ENCODE data around the gene SYT6. TPM values are rescaled to one million over a fixed set of nuclear protein-coding genes. Genes with fewer than 3 reads are reported as not detected.

Gene SYT6
- total and polyA plus RNA-seq, 3 donors from 2014 or later, result 0.43 to 0.78 (median 0.71) TPM

DNA sequence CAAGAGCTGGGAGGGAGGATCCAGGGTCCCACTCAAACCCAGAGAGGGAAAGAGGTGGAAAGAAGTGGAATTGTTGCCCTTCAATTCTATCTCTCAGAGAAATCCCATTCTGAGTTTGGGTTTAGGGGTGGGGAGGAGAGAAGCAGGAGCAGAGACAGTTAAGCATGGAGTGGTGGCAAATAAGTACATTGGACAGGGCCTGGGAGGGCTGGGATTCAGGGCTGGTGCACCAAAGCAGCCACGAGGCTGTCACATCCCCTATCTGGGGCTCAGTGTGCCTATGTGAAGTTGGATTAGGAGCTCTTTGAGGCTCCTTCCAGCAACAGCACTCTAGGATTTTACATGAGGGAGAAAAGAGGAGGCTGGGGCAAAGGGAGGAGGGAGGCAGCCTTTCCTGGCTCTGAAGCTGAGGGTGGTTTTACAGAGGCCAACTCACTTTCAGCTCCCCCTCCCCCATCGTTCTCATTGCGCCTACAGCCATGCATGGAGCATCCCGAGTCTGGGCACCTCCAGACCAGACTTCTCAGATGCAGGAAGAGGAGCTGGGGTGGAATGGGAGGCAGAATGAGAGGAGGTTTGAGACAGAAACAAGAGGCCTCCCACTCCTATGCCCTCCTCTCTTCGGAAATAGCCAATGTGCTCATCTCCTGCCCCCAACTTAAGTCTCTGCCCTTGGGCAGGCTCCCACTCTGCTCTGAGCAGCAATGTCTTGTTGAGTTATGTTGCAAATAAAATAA lies 3.0 kb upstream of the SYT6 start:
- Histone ChIP-seq H3K4me3 (no peak overlapping the region), H3K27ac (no peak overlapping the region), H3K27me3 (no peaks in the 10 kb centered on the region), H3K4me1 (peaks cover 16% of the 10 kb centered on the region), H3K36me3 (ENCODE audit: low read depth, missing control alignments) (no peaks in the 10 kb centered on the region), H3K9me3 (no peaks in the 10 kb centered on the region)
- TF ChIP-seq POLR2A (IDR thresholded peaks at IDR 0.05), result no peak
- TF ChIP-seq, protein P1, sequence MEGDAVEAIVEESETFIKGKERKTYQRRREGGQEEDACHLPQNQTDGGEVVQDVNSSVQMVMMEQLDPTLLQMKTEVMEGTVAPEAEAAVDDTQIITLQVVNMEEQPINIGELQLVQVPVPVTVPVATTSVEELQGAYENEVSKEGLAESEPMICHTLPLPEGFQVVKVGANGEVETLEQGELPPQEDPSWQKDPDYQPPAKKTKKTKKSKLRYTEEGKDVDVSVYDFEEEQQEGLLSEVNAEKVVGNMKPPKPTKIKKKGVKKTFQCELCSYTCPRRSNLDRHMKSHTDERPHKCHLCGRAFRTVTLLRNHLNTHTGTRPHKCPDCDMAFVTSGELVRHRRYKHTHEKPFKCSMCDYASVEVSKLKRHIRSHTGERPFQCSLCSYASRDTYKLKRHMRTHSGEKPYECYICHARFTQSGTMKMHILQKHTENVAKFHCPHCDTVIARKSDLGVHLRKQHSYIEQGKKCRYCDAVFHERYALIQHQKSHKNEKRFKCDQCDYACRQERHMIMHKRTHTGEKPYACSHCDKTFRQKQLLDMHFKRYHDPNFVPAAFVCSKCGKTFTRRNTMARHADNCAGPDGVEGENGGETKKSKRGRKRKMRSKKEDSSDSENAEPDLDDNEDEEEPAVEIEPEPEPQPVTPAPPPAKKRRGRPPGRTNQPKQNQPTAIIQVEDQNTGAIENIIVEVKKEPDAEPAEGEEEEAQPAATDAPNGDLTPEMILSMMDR (IDR thresholded peaks at IDR 0.05), result no peak
- 53 to 60% methylated on average over 5 of the region's 5 CpGs for WGBS, 2 donors
- intact Hi-C loops (cut with DNase I; ENCODE audit: low total_unique reads), result no loop called here
- no peak for DNase-seq

DNA sequence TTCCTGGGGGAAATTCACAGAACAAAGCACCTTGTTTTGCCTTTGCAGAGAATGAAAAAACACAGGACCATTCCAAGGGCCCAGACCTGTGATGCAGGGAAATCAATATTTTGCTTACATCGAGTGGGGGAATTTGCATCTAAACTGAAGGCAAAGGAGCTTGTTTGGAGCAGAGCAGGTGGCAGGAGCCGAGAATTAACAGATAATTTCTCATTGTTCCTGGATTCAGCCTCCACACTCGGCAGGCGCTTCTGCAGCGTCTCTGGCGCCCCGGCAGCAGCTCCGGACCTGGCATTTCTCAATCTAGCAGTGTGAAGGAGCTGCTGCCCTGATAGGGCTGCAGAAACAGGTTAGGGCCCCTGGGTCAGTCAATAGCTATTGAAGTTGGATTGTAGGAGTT lies 2.0 kb upstream of the SYT6 start:
- no peaks in the 10 kb centered on the region for H3K9me3 ChIP-seq
- no peaks in the 10 kb centered on the region for H3K36me3 ChIP-seq (ENCODE audit: low read depth, missing control alignments)
- no peaks in the 10 kb centered on the region for H3K27me3 ChIP-seq
- no peak for DNase-seq
- no peak overlapping the region for H3K4me3 ChIP-seq
- TF ChIP-seq, protein P1 (IDR thresholded peaks at IDR 0.05), result no peak
- TF ChIP-seq POLR2A (IDR thresholded peaks at IDR 0.05), result no peak
- 70% methylated on average over 8 of the region's 8 CpGs for WGBS, 2 donors
- intact Hi-C loops (cut with DNase I; ENCODE audit: low total_unique reads), result no loop called here
- H3K4me1 ChIP-seq, result peaks cover 16% of the 10 kb centered on the region
- H3K27ac ChIP-seq, result no peak overlapping the region

DNA sequence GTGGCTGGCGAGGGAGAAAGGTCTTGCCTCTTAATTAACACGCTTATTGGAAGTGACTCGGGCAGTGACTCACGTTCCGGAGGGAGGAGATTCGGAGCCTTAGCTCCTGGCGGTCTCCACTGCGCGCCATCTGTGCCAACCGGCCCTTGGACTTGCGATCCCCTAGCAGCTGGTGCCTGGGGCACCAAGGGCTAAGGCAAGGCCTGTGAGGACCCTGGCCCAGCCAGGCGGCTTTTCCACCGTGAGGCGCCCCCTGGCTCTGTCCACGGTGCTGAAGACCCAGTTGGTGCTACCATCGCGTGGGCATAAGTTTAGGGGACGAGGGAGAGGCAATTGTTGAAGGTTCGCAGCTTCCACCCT lies 1.3 kb upstream of the SYT6 start:
- no peak overlapping the region for H3K27ac ChIP-seq
- no peak for DNase-seq
- no peaks in the 10 kb centered on the region for H3K9me3 ChIP-seq
- 33% methylated on average over 19 of the region's 19 CpGs; no CpG with 5 or more reads in 1 of the 2 donors for WGBS, 2 donors
- intact Hi-C loops (cut with DNase I; ENCODE audit: low total_unique reads), result no loop called here
- H3K4me3 ChIP-seq, result no peak overlapping the region
- no peaks in the 10 kb centered on the region for H3K27me3 ChIP-seq
- no peaks in the 10 kb centered on the region for H3K36me3 ChIP-seq (ENCODE audit: low read depth, missing control alignments)
- no peak for TF ChIP-seq POLR2A (IDR thresholded peaks at IDR 0.05)
- TF ChIP-seq, protein P1 (IDR thresholded peaks at IDR 0.05), result no peak
- peaks cover 16% of the 10 kb centered on the region for H3K4me1 ChIP-seq

DNA sequence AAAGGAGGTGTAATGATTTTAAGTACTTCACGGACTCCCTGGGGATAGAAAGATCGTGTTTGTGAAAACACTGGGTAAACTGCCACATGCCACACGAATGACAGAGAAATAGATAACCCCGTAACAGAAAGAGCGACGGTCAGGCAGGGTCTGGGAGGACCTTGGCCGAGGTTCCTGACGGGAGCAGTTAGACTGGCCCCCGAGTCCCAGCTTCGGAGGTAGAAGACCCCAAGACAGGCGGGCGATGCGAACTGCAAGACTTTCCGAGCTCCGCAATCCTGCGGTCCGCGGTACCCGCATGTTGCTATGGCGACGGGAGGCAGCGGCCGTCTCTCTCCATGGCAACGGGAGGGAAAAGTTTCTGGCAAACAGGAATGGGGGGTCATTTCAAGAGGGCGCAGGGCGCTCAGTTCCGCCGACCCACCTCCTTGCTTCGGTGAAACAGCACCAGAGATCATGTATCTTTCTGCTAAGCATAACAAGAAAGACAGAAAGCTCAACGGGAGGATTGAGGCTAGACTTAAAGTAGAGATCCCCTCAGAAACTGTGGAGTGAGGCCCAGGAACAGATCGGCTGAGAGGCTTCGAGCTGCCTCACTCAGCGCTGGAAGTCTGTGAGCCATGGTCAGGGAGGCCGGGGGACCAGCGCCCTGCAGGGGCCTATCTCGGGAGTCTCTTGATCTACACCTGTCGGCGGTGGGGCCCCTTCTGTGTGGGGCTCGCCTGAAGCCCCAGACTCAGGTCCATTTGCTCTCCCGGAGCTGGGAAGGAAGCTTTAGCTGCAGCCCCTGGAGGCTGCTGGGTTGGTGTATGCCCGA lies 685 bp upstream of the SYT6 start:
- Histone ChIP-seq H3K27me3 (no peaks in the 10 kb centered on the region), H3K27ac (no peak overlapping the region), H3K9me3 (no peaks in the 10 kb centered on the region), H3K4me1 (peaks cover 16% of the 10 kb centered on the region), H3K4me3 (no peak overlapping the region), H3K36me3 (ENCODE audit: low read depth, missing control alignments) (no peaks in the 10 kb centered on the region)
- TF ChIP-seq, protein P1 (IDR thresholded peaks at IDR 0.05), result no peak
- no peak for TF ChIP-seq POLR2A (IDR thresholded peaks at IDR 0.05)
- intact Hi-C loops (cut with DNase I; ENCODE audit: low total_unique reads), result no loop called here
- 7 to 17% methylated on average over 14 to 41 of the region's 41 CpGs for WGBS, 2 donors
- DNase-seq, result peak; percentile 43

Measured in testis (tissue), 3 donors.